Muscle of leg (tissue), 11 donors: ENCODE results near the gene SUSD6. TPM values are rescaled to one million over a fixed set of nuclear protein-coding genes. Genes with fewer than 3 reads are reported as not detected.

Experiments used
- DNase-seq: peaks from one replicate; pipeline ENCODE4 v3.0.0; 2013
- H3K27ac ChIP-seq: one replicate; pipeline ENCODE4 v1.5.1; 2013; ENCODE audit warnings: mild to moderate bottlenecking, low read length, control low read depth
- H3K27me3 ChIP-seq: one replicate; pipeline ENCODE4 v1.6.1; 2013; ENCODE audit warnings: low read length; ENCODE audit not compliant: control insufficient read depth, insufficient read depth
- H3K36me3 ChIP-seq: one replicate; pipeline ENCODE4 v1.6.1; 2013; ENCODE audit warnings: low read length; ENCODE audit not compliant: control insufficient read depth, insufficient read depth
- H3K4me1 ChIP-seq: one replicate; pipeline ENCODE4 v1.6.1; 2013; ENCODE audit warnings: low read length; ENCODE audit not compliant: control insufficient read depth, insufficient read depth
- H3K4me3 ChIP-seq: one replicate; pipeline ENCODE4 v1.5.1; 2013; ENCODE audit warnings: low read length, control low read depth
- H3K9me3 ChIP-seq: replicated peaks from 2 replicates; pipeline ENCODE4 v1.6.1; 2013; ENCODE audit warnings: low read depth, low read length; ENCODE audit not compliant: control insufficient read depth
- WGBS: methylation state at CpG from one replicate; pipeline ENCODE4 v1.1.5; 2013; ENCODE audit warnings: missing lambda C conversion rate; ENCODE audit not compliant: insufficient coverage; 5-methylcytosine and 5-hydroxymethylcytosine counted together
- polyA plus RNA-seq, 8 donors: library from polyadenylated mRNA; unstranded; fragments of 120-200 nt; gene quantifications; one replicate each; pipeline versions ENCODE4 v1.2.1 to v1.2.3, GENCODE V29; 2013; ENCODE audit warnings: inconsistent platforms in 1 of 8, low replicate concordance in 1 of 8; ENCODE audit not compliant: insufficient read length in 8 of 8, insufficient read depth in 1 of 8
- total RNA-seq: library from RNA; stranded (reverse); fragments of 120-200 nt; gene quantifications from one replicate; pipeline ENCODE4 v1.2.4, GENCODE V29; 2013

SUSD6 gene
- total and polyA plus RNA-seq, 9 donors = 7.8 to 22.1 (median 16.7) TPM

DNA sequence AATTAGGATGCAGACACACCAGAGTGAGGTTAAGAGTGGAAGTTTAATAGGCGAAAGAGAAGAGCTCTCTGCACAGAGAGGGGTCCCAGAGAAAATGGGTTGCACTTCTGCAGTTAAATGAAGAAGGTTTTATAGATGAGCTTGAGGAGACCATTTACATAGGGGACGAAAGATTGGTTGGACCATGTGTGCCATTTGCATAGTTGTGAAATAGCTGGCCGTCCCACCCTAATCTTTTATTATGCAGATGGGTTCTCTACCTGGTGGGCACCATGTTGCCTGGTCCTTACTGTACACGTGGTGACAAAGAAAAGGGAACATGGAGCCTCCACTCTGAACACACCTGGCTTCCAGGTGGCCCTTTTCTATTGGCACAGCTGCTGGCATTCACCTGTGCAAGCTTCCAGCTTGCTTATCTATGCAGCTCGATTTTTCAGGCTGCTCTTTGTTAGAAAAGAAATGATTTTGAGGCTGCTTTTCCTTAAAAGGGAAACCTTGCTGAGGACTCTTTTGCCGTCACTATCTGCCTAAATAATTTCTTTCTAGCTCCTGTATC is 88.4 kb downstream of the SUSD6 start:
- DNase-seq = no peak
- Histone ChIP-seq H3K27ac (no peak overlapping the region), H3K4me3 (no peak overlapping the region), H3K4me1 (peaks cover 50% of the 10 kb centered on the region), H3K36me3 (peaks cover 10% of the 10 kb centered on the region), H3K9me3 (no peaks in the 10 kb centered on the region), H3K27me3 (no peaks in the 10 kb centered on the region)
- WGBS = 50% methylated on average over 2 of the region's 6 CpGs

DNA sequence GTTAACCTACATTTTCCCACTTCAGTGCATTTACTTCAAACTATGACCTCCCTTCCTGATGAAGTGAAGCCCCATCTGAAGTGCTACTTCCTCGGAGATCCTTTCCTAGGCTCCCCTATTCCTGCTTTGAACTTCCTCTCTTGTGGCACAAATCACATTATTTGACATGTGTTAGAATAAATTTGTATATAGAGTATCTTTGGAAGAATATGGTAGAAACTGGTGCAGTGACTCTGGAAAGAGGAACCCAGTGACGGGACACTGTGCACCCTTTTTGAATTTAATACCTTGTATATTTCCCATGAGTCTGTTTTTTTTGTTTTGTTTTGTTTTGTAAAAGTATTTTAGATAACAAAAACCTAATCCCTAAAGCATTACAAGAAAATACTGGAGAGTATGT is 89.2 kb downstream of the SUSD6 start:
- Histone ChIP-seq H3K4me1 (peaks cover 43% of the 10 kb centered on the region), H3K27ac (no peak overlapping the region), H3K9me3 (no peaks in the 10 kb centered on the region), H3K36me3 (peaks cover 14% of the 10 kb centered on the region), H3K4me3 (no peak overlapping the region), H3K27me3 (no peaks in the 10 kb centered on the region)
- no peak for DNase-seq
- WGBS = no CpG with 5 or more reads among the region's 2 CpGs

DNA sequence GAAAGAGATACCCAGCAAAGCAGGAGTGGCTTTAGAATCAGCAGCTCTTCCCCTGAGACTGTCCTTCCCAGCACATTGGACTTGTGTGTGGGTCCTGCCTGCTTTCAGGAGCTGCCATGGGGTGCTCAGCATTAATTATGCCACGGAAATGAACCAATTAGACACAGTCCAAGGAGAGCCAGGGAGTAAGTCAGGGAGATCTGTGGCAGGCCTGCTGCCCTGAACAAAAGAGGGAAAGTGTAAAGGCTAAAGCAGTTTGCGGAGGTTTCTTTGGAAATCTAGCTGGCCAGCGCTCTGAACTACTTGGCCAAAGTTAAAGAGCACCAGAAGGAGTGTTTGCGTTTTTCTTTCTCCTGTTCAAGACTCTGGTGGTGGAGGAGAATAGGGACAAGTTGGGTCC is 89.9 kb downstream of the SUSD6 start:
- WGBS = 71% methylated on average over 4 of the region's 4 CpGs
- no peak overlapping the region for H3K27ac ChIP-seq
- peaks cover 16% of the 10 kb centered on the region for H3K36me3 ChIP-seq
- H3K4me3 ChIP-seq = no peak overlapping the region
- H3K27me3 ChIP-seq = no peaks in the 10 kb centered on the region
- H3K9me3 ChIP-seq = no peaks in the 10 kb centered on the region
- H3K4me1 ChIP-seq = peaks cover 37% of the 10 kb centered on the region
- DNase-seq = no peak

DNA sequence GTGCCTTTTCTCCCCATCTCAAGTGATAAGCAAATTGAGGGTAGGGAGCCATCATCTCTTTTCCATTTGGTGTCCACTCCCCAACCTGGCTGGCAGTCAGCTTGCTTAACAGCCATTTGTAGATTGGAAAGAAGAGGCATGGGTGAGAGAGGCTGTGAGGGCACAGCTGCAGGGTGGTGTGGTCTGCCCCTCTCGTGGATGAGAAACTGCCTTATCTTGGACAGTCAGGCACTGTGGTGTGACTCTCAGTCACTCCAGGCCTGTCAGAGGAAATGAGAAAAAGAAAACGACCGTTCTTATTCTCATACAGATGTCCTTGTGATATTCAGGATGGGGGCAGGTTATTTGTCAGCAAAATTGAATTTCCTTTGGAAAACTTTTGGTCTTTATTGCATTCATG is 90.5 kb downstream of the SUSD6 start:
- H3K27ac ChIP-seq = no peak overlapping the region
- H3K27me3 ChIP-seq = no peaks in the 10 kb centered on the region
- DNase-seq = no peak
- H3K4me3 ChIP-seq = no peak overlapping the region
- peaks cover 33% of the 10 kb centered on the region for H3K4me1 ChIP-seq
- peaks cover 19% of the 10 kb centered on the region for H3K36me3 ChIP-seq
- WGBS = no CpG with 5 or more reads among the region's 3 CpGs
- H3K9me3 ChIP-seq = no peaks in the 10 kb centered on the region

DNA sequence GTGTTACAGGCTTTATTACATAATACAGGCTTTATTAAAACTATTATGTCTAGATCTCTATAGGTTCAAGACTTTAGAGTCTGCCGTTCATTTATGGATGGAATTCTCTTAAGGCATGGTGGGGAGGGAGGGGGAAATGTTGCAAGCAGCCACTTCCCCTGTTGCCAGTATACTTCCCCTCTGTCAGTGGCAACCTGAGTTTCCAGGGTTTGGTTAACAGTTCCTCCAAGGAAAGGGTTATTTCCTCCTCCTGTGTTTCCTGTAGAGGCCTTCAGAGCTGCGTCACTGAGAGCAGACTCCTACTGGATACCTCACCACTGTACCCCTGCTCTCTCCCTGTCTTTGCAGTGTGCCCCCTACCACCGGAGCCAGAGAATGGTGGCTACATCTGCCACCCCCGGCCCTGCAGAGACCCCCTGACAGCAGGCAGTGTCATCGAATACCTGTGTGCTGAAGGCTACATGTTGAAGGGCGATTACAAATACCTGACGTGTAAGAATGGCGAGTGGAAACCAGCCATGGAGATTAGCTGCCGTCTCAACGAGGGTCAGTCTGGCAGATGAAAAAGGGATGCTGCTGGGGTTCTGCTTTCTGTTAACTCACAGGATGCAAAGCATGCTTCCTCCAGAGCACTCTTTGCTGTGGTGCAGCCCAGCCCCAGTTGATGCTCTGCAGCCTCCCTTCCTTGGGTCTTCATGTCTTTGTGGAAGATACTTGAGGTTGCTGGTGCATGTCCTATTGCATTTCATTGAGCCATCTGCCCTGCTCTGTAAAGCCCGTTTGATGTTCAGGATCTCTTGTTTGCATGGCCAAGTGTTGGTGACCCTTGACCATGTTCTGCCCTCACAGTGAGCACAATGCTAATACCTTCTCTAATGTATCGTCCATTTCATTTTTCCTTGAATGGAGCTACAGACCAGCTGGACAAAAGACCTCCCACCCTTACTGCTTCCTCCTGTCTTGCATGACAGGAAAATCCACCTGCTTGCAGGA is 91.9 kb downstream of the SUSD6 start:
- no peak overlapping the region for H3K4me3 ChIP-seq
- H3K27me3 ChIP-seq = no peaks in the 10 kb centered on the region
- 78% methylated on average over 11 of the region's 12 CpGs for WGBS
- H3K36me3 ChIP-seq = peaks cover 21% of the 10 kb centered on the region
- no peaks in the 10 kb centered on the region for H3K9me3 ChIP-seq
- peaks cover 31% of the 10 kb centered on the region for H3K4me1 ChIP-seq
- peak overlapping the region; percentile 63 for H3K27ac ChIP-seq
- peak; percentile 61 for DNase-seq

DNA sequence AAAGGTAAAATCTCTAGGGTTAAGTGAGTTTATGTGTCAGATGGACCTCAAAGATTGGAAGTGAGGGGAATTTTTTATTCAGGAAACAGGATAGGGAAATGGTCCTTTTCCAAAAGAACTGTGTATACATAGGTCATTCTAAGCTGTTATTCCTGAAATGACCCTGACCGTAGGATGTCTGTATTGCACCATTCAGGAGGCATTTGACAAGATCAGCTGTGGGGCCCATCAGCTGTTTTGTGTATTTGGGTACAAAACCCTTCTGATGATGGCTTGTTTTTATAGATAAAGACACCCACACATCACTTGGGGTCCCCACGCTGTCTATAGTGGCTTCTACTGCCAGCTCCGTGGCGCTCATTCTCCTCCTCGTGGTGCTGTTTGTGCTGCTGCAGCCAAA is 92.9 kb downstream of the SUSD6 start:
- no peaks in the 10 kb centered on the region for H3K9me3 ChIP-seq
- H3K4me3 ChIP-seq = no peak overlapping the region
- peaks cover 31% of the 10 kb centered on the region for H3K36me3 ChIP-seq
- DNase-seq = no peak
- no peaks in the 10 kb centered on the region for H3K27me3 ChIP-seq
- WGBS = 96% methylated on average over 3 of the region's 5 CpGs
- H3K27ac ChIP-seq = no peak overlapping the region
- H3K4me1 ChIP-seq = peaks cover 39% of the 10 kb centered on the region

DNA sequence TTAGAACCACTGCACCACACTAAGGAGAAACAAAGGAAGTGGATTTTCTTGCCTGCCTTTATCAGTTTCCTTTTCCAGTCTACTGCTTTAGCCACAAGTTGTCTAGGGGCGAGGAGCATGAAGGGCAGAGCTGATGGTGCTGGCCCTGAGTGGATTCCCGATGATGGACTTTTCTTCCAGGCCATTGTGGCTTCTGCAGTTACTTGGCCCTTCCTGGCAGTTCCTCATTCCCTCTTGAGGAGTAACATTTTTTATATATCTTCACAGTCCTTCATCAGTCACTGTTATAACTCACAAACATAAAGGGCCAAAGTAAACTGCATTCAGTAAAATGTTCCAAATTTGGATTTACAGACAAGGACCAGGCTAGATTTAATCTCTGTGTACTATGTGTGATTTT is 94.3 kb downstream of the SUSD6 start:
- Histone ChIP-seq H3K27ac (no peak overlapping the region), H3K27me3 (no peaks in the 10 kb centered on the region), H3K9me3 (no peaks in the 10 kb centered on the region), H3K36me3 (peaks cover 38% of the 10 kb centered on the region), H3K4me3 (no peak overlapping the region), H3K4me1 (peaks cover 46% of the 10 kb centered on the region)
- DNase-seq = no peak
- 88% methylated on average over 1 of the region's 2 CpGs for WGBS

DNA sequence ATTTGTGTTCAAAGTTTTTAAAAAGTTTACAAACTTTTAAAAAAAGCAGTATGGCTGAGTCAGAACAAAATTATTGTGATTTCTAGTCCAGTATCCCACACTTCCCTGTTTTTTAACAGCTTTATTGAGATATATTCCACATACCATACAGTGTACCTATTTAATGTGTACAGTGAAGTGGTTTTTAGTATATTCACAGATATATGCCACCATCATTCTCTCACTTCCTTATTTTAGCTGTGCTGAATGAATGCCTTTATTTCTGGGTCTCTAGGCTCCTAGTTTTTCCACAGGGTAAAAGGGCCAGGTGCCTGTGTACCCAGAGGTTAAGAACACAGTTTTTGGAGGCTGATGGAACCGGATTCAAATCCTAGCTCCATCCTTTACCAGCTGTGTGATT is 96.7 kb downstream of the SUSD6 start:
- no peak for DNase-seq
- Histone ChIP-seq H3K4me3 (no peak overlapping the region), H3K9me3 (no peaks in the 10 kb centered on the region), H3K27ac (no peak overlapping the region), H3K4me1 (peaks cover 54% of the 10 kb centered on the region), H3K27me3 (no peaks in the 10 kb centered on the region), H3K36me3 (peaks cover 44% of the 10 kb centered on the region)
- WGBS = no CpG with 5 or more reads among the region's 1 CpG

DNA sequence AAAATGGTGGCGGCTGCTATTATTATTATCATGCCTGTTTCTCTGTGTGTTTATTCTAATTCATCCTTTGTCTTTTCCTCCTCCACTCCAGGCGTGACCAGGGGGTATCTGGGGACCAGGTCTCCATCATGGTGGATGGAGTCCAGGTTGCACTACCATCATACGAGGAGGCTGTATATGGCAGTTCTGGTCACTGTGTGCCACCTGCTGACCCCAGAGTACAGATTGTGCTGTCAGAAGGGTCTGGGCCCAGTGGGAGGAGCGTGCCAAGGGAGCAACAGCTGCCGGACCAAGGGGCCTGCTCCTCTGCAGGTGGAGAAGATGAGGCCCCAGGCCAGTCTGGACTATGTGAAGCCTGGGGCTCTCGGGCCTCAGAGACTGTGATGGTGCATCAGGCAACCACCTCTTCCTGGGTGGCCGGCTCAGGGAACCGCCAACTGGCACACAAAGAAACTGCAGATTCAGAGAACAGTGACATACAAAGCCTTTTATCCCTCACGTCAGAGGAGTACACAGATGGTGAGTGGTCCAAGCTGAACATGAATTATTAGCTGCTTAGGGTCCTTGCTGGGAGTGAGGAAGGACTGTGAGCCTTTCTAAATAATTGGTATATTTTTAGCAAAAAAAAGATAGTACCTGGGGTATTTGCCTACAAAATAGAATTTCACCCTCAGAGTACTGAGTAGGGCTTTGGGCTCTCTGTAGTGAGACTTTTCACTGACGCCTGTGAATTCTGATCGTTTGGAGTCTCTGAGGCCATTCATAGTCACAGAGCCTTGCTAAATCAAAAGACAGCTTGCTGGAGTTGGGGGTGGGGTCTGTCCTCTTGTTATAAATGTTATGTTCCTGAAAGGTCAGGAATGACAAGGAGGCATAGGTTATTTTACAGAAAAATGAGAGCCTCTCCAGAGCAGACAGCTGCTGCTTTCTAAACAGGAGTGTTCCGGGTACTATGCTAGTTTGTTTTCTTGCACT is 97.5 kb downstream of the SUSD6 start:
- DNase-seq = no peak
- Histone ChIP-seq H3K36me3 (peaks cover 44% of the 10 kb centered on the region), H3K27ac (peak overlapping the region; percentile 23), H3K4me1 (peaks cover 53% of the 10 kb centered on the region), H3K4me3 (no peak overlapping the region), H3K9me3 (no peaks in the 10 kb centered on the region), H3K27me3 (no peaks in the 10 kb centered on the region)
- 76% methylated on average over 4 of the region's 12 CpGs for WGBS

DNA sequence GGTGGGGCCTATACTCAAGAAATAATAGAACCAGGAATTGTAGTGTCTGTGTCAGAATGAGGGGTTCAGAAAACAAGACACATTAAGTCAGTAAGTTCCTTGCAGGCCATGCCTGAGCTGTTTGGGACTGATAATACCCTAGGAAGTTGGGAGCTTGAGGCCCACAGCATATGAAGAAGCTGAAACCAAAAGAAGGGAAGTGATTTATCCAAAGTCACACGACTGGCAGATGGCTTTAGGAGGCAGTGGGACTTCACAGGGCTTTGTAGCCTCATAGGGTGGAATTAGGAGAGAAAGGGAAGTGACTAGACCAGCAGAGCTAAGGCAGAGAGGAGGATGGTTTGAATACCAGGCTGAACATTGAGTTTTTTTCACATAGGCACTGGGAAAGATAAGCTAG is 99.0 kb downstream of the SUSD6 start:
- DNase-seq = peak; percentile 70
- peaks cover 39% of the 10 kb centered on the region for H3K36me3 ChIP-seq
- no peaks in the 10 kb centered on the region for H3K9me3 ChIP-seq
- WGBS = 29% methylated on average over 1 of the region's 1 CpG
- no peaks in the 10 kb centered on the region for H3K27me3 ChIP-seq
- peaks cover 56% of the 10 kb centered on the region for H3K4me1 ChIP-seq
- no peak overlapping the region for H3K27ac ChIP-seq
- H3K4me3 ChIP-seq = no peak overlapping the region
